HG02970 (cell line): ENCODE results near the gene NHP2.
"Not testable (repeated sequence)": the region's sequence is repeated elsewhere in the genome, so short reads cannot be mapped to it uniquely, and the experiment has no call there.

Source experiments
- ATAC-seq: cut with Tn5 transposase; IDR thresholded peaks from one replicate; pipeline ENCODE4 v1.9.1; 2021; ENCODE audit warnings: mild to moderate bottlenecking, moderate library complexity, moderate number of reproducible peaks; ENCODE audit not compliant: unreplicated experiment, low FRiP score

NHP2 gene

DNA sequence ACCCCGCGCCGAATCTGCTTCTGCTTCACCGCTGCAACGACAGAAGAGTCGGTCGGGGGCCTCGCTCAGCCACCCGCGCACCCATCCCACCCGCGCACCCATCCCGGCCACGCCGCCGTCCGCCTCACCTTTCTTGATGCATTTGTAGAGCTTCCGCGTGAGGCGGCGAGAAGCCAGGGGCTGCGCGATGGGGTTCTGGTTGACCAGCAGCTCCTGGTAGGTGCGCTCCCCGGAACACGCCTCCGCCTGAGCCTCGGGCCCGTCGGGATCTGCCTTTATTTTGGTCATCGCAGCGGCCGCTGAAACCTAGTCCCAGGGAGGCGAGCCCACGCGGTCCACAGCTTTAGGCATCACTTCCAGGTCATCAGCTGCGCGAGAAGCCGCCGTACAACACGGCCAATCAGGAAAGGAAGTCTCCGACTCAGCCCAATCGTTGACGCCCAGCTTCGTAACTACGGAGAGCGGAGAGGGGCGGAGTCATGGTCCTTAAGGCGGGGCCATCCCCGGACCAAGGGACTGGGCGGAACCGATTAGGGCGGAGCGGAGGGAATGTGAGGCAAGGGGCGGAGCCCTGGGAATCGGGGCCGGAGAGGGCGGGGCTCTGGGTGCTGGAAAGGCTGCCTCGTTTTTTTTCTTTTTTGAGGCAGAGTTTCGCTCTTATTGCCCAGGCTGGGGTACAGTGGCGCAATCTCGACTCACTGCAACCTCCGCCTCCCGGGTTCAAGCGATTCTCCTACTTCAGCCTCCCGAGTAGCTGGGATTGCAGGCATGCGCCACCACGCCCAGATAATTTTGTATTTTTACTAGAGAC, at the start of gene NHP2:
TSS of gene NHP2 (minus strand) at position 356 of the 811 bp plus-strand sequence. CDS start at position 288, 68 bp downstream.
- ATAC-seq: peak; percentile 98

DNA sequence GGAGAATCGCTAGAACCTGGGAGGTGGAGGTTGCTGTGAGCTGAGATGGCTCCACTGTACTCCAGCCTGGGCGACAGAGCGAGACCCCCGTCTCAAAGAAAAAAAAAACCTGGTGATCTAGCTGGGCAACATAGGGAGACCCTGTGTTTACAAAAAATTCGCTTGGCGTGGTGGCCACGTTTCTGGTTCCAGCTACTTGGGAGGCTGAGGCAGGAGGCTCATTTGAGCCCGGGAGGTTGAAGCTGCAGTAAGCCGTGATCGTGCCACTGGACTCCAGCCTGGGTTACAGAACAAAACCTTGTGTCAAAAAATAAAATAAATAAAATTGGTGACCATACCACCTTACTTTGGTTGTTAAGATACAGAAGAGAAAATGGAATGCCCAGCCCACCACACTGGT, 48.9 kb upstream of the NHP2 start:
- no peak for ATAC-seq

DNA sequence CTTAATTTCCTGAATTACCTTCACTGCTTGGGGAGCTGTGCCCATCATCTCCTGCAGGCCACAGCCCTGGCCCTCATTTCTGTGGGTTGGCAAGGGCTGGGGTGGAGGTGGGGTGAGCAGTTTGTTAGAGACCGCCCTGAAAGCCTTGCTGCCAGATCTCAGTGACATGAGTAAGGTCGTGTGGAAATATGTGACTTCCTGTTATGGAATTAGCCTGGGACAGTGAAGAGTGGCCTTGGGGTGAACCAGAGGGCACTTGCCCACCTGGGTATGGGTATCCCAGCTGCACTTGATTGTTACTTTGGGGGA, 48.2 kb upstream of the NHP2 start:
- ATAC-seq: no peak

DNA sequence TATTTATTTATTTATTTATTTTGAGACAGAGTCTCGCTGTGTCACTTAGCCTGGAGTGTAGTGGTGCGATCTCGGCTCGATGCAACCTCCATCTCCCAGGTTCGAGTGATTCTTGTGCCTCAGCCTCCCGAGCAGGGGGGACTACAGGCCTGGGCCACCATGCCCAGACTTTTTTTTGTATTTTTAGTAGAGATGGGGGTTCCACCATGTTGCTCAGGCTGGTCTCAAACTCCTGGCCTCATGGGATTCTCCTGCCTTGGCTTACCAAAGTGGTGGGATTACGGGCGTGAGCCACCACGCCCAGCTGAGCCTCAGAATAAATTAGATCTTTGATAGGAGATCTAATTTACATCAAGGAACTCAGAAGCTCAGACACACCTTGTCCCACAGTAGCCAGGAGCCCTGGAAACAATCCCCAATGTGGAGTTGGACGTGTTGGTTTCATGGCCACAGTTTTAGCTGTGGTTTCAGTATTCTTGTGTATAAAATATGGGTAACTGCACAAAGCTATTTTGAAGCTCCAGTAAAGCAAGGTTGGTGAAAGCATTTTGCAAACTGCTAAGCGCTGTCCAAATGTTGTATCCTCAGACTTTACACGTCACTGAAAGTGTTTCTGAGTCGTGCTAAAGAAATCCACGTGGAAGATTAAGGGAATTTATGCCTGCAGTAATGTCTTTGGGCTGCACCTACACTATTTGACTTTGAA, 47.7 kb upstream of the NHP2 start:
- ATAC-seq: no peak

DNA sequence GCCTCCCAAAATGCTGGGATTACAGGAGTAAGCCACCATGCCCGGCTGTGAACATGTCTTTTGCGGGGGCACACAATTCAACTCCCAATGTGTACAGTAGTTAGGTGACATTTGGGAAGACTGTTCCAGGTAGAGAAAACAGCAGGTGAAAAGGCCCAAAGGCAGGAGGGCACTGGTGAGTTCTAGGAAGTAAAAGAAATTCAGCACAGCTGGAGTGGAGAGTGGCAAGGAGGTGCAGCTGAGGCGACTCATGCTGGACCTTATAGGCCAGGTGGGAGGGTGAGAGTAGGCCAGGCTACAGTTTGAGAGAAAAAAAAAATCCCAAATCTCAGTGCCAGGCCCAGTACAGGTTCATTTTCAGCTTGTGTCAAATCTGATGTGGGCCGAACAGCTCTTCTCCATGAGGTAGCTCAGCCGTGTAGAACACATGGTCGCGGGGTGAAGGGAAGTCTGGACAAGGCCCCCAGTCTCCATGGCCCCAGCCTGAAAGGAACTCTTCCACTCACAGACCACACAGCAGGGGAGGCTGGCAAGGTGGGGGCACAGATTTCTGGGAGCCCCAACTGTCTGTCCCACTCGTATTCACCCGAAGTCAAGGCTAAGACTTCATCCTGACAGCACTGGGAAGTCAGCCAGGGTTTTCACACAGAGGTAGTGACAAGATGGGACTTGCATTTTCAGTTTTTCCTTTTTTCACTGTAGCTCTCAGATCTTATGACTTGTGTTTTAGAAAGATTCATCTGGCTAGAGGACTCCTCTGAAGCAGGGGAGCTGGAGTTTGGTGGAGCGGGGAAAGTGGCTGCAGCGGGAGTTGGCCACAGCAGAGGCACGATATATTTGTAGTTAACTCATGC, 46.1 kb upstream of the NHP2 start:
- no peak for ATAC-seq

DNA sequence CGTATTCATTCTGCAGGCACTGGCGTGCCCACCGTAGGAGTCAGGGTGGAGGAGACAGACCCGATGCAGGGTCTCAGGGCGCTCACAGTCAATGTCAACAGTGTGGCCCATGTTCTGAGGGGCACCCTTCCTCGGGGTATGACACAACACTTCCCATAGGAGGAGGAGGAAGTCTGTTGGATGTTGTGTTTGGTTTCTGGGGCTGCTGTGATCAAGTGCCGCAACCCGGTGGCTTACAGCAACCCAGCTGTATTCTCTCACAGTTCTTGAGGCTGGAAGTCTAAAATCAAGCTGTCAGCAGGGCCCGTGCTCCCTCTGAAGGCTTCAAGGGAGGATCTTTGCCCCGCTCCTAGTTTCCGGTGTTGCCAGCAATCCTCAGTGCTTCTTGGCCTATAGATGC, 45.0 kb upstream of the NHP2 start:
- ATAC-seq: no peak

DNA sequence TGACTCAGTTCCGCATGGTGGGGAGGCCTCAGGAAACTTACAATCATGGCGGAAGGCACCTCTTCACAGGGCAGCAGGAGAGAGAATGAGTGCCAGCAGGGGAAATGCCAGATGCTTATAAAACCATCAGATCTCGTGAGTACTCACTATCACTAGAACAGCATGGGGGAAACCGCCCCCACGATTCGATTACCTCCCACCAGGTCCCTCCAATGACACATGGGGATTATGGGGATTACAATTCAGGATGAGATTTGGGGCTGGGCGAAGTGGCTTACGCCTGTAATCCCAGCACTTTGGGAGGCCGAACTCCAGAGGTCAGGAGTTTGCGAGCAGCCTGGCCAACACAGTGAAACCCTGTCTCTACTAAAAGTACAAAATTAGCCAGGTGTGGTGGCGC, 44.5 kb upstream of the NHP2 start:
- ATAC-seq: not testable (repeated sequence)

DNA sequence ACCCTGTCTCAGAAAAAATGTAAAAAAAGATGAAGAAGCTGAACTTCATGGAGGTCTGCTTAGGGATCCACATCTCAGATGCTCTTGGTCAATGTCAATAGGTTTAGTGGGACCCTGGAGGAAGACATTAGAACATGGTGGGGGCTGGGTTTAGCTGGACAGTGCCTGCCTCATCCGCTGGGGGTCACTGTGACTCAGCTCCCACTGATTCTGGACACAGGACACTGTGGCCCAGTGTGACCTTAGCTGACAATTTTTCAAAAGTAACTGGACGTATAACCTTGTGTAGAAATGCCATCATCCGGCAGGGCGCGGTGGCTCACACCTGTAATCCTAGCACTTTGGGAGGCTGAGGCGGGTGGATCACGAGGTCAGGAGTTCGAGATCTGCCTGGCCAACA, 43.3 kb upstream of the NHP2 start:
- ATAC-seq: no peak

DNA sequence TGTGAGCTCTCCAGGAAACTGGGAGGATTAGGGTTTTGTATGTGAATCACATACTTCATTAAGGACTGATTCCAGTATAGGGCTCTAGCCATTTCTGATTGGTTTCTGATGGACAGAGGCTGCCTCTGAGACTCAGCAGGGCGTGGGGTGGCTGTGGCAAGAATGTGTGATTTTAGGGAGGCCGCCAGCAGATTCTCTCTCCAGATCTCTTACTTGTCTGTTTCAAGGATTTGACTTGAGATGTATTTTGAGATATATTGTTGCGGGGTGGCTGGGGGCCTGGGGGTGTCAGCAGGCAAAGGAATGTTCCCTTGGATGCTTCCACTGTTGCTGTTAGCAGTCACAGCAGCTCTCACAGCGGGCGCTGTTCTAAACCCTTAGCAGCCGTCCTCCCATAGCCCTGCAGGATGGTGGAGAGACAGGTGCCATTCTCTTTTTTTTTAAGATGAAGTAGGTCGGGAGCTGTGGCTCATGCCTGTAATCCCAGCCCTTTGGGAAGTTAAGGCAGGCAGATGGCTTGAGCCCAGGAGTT, 42.7 kb upstream of the NHP2 start:
- ATAC-seq: no peak

DNA sequence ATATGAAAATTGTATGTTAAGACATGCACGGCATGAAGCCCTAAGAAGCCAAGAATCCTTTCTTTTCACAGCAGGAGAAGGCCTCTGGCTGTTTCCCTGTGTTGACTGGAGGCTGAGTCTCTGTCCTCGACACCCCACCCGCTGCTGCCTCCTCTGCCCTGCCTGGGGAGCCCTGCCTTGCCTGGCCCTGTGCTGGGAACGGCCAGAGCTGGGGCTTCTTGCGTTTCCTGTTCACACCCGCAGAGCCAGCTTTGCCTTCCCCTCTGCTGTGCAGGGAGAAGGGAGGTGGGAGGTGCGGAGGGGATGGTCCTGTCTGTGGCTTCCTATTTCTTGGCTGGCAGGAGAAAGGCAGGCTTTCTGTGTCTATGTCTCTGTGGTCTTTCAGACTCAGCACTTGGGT, 40.3 kb upstream of the NHP2 start:
- no peak for ATAC-seq

DNA sequence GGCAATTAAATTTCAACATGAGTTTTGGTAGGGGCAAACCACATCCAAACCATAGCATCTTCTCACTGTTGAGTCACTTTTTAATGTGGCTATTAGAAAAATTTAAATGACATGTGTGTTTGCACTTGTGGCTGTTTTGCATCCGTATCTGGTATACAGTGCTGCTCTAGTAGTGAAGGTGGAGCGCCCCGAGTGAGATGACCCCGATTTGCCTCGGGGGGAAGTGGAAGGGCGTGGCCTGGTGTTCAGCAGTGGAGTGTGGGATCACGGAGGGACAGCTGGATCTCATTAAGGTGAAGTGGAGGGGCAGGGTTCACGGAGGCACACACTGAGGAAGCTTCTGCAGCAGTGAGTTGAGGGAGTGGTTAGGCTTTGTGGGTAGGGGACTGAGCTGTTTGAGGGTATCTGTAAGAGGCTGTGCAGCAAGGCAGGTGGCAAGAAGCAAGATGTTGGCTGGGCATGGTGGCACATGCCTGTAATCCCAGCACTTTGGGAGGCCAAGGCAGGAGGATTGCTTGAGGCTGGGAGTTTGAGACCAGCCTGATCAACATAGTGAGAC, 39.6 kb upstream of the NHP2 start:
- no peak for ATAC-seq

DNA sequence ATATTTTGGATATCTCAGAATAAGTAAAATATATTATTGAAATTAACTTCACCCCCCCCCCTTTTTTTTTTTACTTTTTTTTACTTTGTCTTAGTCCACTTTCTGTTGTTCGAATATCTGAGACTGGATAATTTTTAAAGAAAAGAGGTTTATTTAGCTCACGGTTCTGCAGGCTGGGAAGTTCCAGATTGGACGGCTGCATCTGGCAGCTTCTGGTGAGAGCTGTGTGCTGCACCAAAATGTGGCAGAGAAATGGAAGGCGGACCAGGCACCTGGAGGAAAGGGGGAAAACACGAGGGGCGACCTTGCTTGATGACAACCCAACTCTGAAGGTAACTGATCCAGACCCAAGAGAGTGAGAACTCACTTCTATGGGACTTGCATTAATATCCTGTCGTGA, 39.1 kb upstream of the NHP2 start:
- ATAC-seq: no peak

DNA sequence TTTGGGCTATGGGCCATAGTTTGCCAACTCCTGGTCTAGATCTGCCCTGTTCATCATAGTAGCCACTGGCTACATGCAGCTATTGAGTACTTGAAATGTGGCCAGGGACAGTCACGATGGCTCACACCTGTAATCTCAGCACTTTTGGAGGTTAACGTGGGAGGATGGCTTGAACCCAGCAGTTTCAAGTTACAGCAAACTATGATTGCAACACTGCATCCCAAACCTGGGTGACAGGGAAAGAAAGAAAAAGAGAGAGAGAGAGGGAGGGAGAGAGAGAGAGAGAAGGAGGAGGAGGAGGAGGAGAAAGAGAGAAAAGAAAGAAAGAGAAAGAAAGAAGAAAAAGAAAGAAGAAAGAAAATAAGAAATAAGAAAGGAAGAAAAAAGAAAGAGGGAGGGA, 38.6 kb upstream of the NHP2 start:
- no peak for ATAC-seq

DNA sequence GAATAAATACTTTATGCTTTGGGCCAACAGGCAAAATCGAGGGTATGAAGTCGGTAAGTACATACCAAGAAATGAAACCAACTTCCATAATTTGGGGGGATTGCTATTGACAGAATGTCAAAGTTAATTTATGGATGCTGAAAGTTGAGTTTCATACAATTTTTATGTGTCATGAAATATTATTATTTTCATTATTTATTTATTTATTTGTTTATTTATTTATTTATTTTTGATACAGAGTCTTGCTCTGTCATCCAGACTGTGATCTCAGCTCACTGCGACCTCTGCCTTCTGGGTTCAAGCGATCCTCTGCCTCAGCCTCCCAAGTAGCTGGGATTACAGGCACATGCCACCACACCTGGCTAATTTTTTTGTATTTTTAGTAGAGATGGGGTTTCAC, 38.0 kb upstream of the NHP2 start:
- no peak for ATAC-seq

DNA sequence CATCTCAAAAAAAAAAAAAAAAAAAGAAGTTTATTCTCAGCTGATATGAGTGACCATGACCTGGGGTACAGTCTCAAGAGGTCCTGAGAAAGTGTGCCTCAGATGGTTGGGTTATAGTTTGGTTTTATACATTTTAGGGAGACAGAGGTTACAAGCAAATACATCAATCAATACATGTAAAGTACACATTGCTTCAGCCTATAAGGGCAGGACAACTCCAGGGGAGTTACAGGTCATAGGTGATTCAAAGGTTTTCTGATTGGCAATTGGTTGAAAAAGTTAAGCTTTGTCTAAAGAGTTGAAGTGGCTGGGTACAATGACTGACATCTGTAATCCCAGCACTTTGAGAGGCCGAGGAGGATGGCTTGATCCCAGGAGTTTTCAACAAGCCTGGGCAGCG, 35.7 kb upstream of the NHP2 start:
- ATAC-seq: no peak

DNA sequence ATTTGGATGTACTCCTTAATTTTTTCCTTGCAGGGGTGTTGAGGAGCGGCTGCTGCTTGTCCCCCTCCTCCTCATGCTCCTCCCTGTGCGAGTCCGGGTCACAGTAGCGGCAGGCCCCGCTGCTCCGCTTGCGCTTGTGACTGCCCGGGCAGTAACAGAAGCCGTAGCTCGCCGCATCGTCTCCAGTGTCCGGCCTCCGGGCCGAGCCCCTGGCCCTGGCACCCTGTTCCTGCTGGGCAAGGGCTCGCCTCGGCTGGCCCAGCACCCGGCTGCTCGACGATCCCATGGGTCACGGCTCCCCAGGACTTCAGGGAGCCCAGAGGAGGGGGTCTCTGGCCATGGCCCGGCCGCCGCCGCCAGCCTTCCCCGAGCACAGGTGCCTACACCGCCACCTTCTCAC, 33.3 kb upstream of the NHP2 start, which contains the start of gene GMCL2:
TSS of gene GMCL2 (minus strand) at position 358 of the 400 bp plus-strand sequence. CDS start at position 286, 72 bp downstream.
- no peak for ATAC-seq

DNA sequence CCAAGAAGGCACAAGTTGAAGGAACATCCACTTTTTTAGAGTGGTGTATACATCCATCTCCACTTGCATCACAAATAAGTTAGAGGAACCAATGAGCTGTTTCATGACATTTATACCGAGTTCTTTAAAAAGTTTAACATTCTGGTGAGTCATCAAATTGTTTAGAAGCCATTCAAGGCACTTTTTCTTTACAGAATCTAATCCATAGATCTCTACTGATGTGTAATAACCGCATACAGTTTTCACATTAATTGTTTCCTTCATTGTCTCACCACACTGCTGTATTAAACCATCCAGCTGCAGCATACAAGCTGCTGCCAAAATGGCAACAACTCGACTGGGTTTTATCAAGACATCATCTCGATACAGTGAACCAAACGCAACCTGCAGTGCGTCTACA, 32.7 kb upstream of the NHP2 start:
- ATAC-seq: no peak

DNA sequence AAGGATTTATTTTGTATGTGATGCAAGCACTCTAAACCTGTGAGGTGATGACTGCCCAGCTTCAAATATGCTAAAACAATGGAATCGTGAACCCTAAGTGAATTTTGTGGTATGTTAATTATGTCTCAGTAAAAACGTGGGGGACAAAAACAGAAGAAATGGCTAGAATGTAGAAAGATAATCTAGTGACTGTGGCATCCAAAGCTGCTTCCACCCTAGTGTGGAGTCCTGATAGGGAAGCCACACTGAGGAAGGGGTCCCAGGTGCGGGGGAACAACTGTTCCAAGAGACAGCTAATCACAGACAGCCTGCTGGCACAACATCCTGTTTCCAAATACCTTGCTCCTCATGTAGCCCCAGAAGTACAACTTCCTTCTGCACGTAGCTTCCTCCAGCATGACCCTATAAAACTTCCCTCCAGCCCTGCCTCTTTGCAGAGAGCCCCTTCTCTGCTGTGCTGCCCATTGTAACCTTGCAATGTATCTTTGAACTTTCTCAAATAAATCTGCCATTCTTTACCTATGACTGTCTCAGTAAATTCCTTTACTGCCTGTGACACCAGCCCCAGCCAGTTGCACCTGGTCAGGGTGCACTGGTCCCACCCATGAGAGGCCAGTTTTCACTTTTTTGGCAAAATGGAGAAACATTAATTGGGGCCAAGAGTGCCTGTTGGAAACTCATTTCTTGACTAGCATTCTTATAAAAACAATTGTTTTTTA, 28.6 kb upstream of the NHP2 start:
- no peak for ATAC-seq

DNA sequence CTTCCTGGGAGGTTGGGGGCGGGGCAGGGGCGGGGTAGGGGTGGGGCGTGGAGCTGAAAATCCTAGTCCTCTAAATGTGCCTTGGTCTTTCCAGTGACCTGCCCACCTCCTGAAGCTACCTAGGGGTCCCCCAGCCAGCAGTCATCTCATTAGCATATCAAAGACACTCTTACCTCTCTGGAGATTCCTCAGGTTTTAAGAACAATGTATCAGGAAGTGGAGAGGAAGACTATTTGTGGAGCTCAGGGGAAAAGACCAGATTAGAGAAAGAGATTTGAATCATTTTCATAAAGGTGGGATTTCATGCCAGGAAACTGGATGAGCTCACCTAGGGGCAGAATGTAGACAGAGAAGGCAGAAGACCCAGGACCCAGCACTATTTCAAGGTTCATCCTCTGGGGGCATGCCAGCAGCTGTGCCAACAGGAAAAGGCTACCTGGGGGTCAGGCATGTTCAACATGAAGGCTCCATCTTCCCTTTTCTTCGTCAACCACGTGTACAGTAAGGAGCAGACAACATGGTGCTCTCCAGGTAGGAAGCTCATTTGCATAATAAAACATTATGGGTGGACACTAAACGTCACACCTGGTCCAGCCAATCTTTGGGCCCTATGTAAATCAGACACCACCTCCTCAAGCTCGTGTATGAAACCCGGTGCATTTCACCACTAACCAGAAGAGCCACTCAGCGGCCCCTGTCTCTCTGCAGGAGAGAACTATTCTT, 26.6 kb upstream of the NHP2 start:
- no peak for ATAC-seq
